WTC11 (cell line): ENCODE measurements around the gene PHC3. TPM values are rescaled to one million over a fixed set of nuclear protein-coding genes. Genes with fewer than 3 reads are reported as not detected.

Experiments
- ATAC-seq: fragments of 200-7000 bp; cut with Tn5 transposase; 2 replicates; pipeline ENCODE4 v1.10.0; 2021; ENCODE audit warnings: mild to moderate bottlenecking, moderate library complexity
- CTCF ChIA-PET: fragments of 300-600 bp; sonication (Branson Sonifier 250); formaldehyde crosslinking; loops from one replicate; lab custom pipeline; 2021; ENCODE audit warnings: antibody characterized with exemption; lab: Charles Lee
- POLR2A ChIA-PET: fragments of 350-600 bp; sonication (Branson Sonifier 250); formaldehyde crosslinking; loops from one replicate; lab custom pipeline; 2021; ENCODE audit warnings: antibody characterized with exemption; lab: Charles Lee
- DNase-seq: peaks from one replicate; pipeline ENCODE4 v3.0.0; 2021; ENCODE audit warnings: low spot score
- H3K27ac Mint-ChIP-seq: 2 replicates; pipeline ENCODE4 v1.8.0; 2021; ENCODE audit warnings: mixed read lengths
- H3K27me3 Mint-ChIP-seq: 2 replicates; pipeline ENCODE4 v1.8.0; 2021; ENCODE audit warnings: low read depth, mild to moderate bottlenecking, moderate library complexity, mixed read lengths
- H3K36me3 Mint-ChIP-seq: 2 replicates; pipeline ENCODE4 v1.8.0; 2021; ENCODE audit warnings: mixed read lengths
- H3K4me1 Mint-ChIP-seq: 2 replicates; pipeline ENCODE4 v1.8.0; 2022; ENCODE audit warnings: mixed read lengths
- H3K4me3 Mint-ChIP-seq: 2 replicates; pipeline ENCODE4 v1.8.0; 2021; ENCODE audit warnings: mild to moderate bottlenecking, moderate library complexity, mixed read lengths
- H3K9me3 Mint-ChIP-seq: 2 replicates; pipeline ENCODE4 v1.8.0; 2021; ENCODE audit warnings: mixed read lengths
- AFF4 ChIP-seq: sonication (generic); formaldehyde crosslinking; IDR thresholded peaks from 2 replicates; pipeline ENCODE4 v1.8.1; 2023; ENCODE audit warnings: mild to moderate bottlenecking, missing genetic modification reagents, borderline replicate concordance
- CTCF ChIP-seq: fragments of 200-600 bp; IDR thresholded peaks from 2 replicates; pipeline ENCODE4 v1.8.0; 2022; ENCODE audit warnings: antibody characterized with exemption
- E2F1 ChIP-seq: sonication (generic); formaldehyde crosslinking; IDR thresholded peaks from 2 replicates; pipeline ENCODE4 v1.8.0; 2022; ENCODE audit warnings: mild to moderate bottlenecking, missing genetic modification reagents
- FOXP1 ChIP-seq: sonication (generic); formaldehyde crosslinking; IDR thresholded peaks from 2 replicates; pipeline ENCODE4 v1.8.0; 2022; ENCODE audit warnings: missing genetic modification reagents, mild to moderate bottlenecking, moderate library complexity, borderline replicate concordance
- GABPB1 ChIP-seq: sonication (generic); formaldehyde crosslinking; IDR thresholded peaks from 2 replicates; pipeline ENCODE4 v1.8.1; 2023; ENCODE audit warnings: mild to moderate bottlenecking, missing genetic modification reagents
- GTF2I ChIP-seq: fragments of 250-450 bp; sonication (Bioruptor Pico); conservative IDR thresholded peaks from 2 replicates; pipeline ENCODE4 v1.4.0; 2021; ENCODE audit warnings: mild to moderate bottlenecking
- MXD4 ChIP-seq: fragments of 250-450 bp; sonication (Bioruptor Pico); IDR thresholded peaks from 2 replicates; pipeline ENCODE4 v1.8.0; 2021; ENCODE audit warnings: mild to moderate bottlenecking, moderate library complexity, borderline replicate concordance
- PREB ChIP-seq: sonication (generic); formaldehyde crosslinking; IDR thresholded peaks from 2 replicates; pipeline ENCODE4 v1.8.1; 2022; ENCODE audit warnings: mild to moderate bottlenecking, missing genetic modification reagents, moderate library complexity, borderline replicate concordance
- PRRX2 ChIP-seq: fragments of 250-450 bp; sonication (Bioruptor Pico); IDR thresholded peaks from 2 replicates; pipeline ENCODE4 v1.8.0; 2021; ENCODE audit warnings: mild to moderate bottlenecking
- RELA ChIP-seq: sonication (generic); formaldehyde crosslinking; IDR thresholded peaks from 2 replicates; pipeline ENCODE4 v1.8.1; 2022; ENCODE audit warnings: missing genetic modification reagents, mild to moderate bottlenecking, borderline replicate concordance
- RORB ChIP-seq: fragments of 250-450 bp; sonication (Bioruptor Pico); IDR thresholded peaks from 2 replicates; pipeline ENCODE4 v1.9.0; 2021; ENCODE audit warnings: mild to moderate bottlenecking
- ZMAT4 ChIP-seq: fragments of 250-450 bp; sonication (Bioruptor Pico); IDR thresholded peaks from 2 replicates; pipeline ENCODE4 v1.9.0; 2021; ENCODE audit warnings: mild to moderate bottlenecking
- ZNF281 ChIP-seq: sonication (generic); formaldehyde crosslinking; IDR thresholded peaks from 2 replicates; pipeline ENCODE4 v1.8.0; 2023; ENCODE audit warnings: mild to moderate bottlenecking, missing genetic modification reagents
- ZNF512 ChIP-seq: sonication (generic); formaldehyde crosslinking; IDR thresholded peaks from 2 replicates; pipeline ENCODE4 v1.8.1; 2022; ENCODE audit warnings: missing genetic modification reagents, borderline replicate concordance
- ZNF671 ChIP-seq: fragments of 250-450 bp; sonication (Bioruptor Pico); IDR thresholded peaks from 2 replicates; pipeline ENCODE4 v1.8.0; 2021; ENCODE audit warnings: mild to moderate bottlenecking
- total RNA-seq: library from RNA; stranded (reverse); gene quantifications from 3 replicates; pipeline ENCODE4 v1.2.3, GENCODE V29; 2021

The PHC3 gene
- total RNA-seq, 1 experiment from 2014 or later: 27.8 TPM

- no peak for TF ChIP-seq ZMAT4
Observed at GRCh38 chr3:170108955-170109354, 72.6 kb downstream of the PHC3 start (continued).

GRCh38 chr3:170107941-170108340, 73.6 kb downstream of the PHC3 start:
- POLR2A ChIA-PET: no interaction called here
- Mint-ChIP-seq H3K9me3 (no peaks in the 10 kb centered on the region), H3K4me1 (peaks cover 22% of the 10 kb centered on the region), H3K36me3 (peaks cover under 1% of the 10 kb centered on the region), H3K4me3 (no peak overlapping the region), H3K27ac (peak overlapping the region; percentile 60; the same call in 1 of the 2 replicates), H3K27me3 (no peaks in the 10 kb centered on the region)
- no peak for ATAC-seq
- CTCF ChIA-PET: interaction anchor here (1.6 kb wide), 1 partner anchor 30 kb away, joined by 9 read pairs; no protein-coding TSS in a partner anchor
- TF ChIP-seq ZNF281 (CRISPR knock-in tag): no peak
- no peak for TF ChIP-seq ZNF671
- no peak for TF ChIP-seq ZNF512 (CRISPR knock-in tag)
- TF ChIP-seq GTF2I (CRISPR knock-in tag): no peak
- no peak for TF ChIP-seq GABPB1
- TF ChIP-seq ZMAT4: no peak
- TF ChIP-seq CTCF: no peak
- no peak for TF ChIP-seq RELA (CRISPR knock-in tag)
- TF ChIP-seq MXD4 (CRISPR knock-in tag): no peak
- no peak for TF ChIP-seq PREB (CRISPR knock-in tag)
- TF ChIP-seq AFF4 (CRISPR knock-in tag): no peak
- TF ChIP-seq E2F1 (CRISPR knock-in tag): no peak
- no peak for TF ChIP-seq RORB (CRISPR knock-in tag)
- TF ChIP-seq PRRX2 (CRISPR knock-in tag): no peak
- no peak for TF ChIP-seq FOXP1
- DNase-seq: no peak
